PC-3 (cell line): ENCODE measurements around the gene SLC17A7. TPM values are rescaled to one million over a fixed set of nuclear protein-coding genes. Genes with fewer than 3 reads are reported as not detected.

Experiments
- ATAC-seq: fragments of 200-7000 bp; cut with Tn5 transposase; 2 replicates; pipeline ENCODE4 v1.9.1; 2020; ENCODE audit warnings: mild to moderate bottlenecking, moderate library complexity
- BruUV-seq: library from RNA; stranded (reverse); fragments of 400-500 nt; replicated peaks from 2 replicates; lab custom pipeline; 2021; lab: Mats Ljungman, UMichigan
- CTCF ChIA-PET: fragments of 300-600 bp; sonication (Branson Sonifier 250); formaldehyde crosslinking; loops from one replicate; lab custom pipeline; 2022; ENCODE audit warnings: antibody characterized with exemption; lab: Charles Lee
- POLR2A ChIA-PET: fragments of 300-600 bp; sonication (Branson Sonifier 250); formaldehyde crosslinking; loops from one replicate; lab custom pipeline; 2022; ENCODE audit warnings: antibody characterized with exemption; ENCODE audit not compliant: unreplicated experiment; lab: Charles Lee
- DNase-seq: peaks from one replicate; pipeline ENCODE4 v3.0.0-alpha.2; 2015
- H2AFZ ChIP-seq: fragments of 300-600 bp; sonication (generic); 2 replicates; pipeline ENCODE4 v1.6.0; 2016; ENCODE audit warnings: antibody characterized with exemption, low read length
- H3F3A ChIP-seq: fragments of 300-600 bp; sonication (generic); one replicate; pipeline ENCODE4 v1.6.0; 2017; ENCODE audit warnings: antibody characterized with exemption, low read length, control low read depth, mild to moderate bottlenecking; ENCODE audit not compliant: unreplicated experiment
- H3K27ac ChIP-seq: fragments of 300-600 bp; sonication (generic); 2 replicates; pipeline ENCODE4 v1.5.1; 2016; ENCODE audit warnings: mild to moderate bottlenecking, low read length
- H3K27me3 ChIP-seq: fragments of 300-600 bp; sonication (generic); 2 replicates; pipeline ENCODE4 v1.6.1; 2016; ENCODE audit warnings: low read length, mixed read lengths
- H3K36me3 ChIP-seq: fragments of 300-600 bp; sonication (generic); 2 replicates; pipeline ENCODE4 v1.6.1; 2016; ENCODE audit warnings: low read depth, mixed run types, low read length, mixed read lengths
- H3K4me1 ChIP-seq: fragments of 300-600 bp; sonication (generic); 2 replicates; pipeline ENCODE4 v1.5.1; 2016; ENCODE audit warnings: low read length; ENCODE audit not compliant: insufficient read depth
- H3K4me2 ChIP-seq: fragments of 300-600 bp; sonication (generic); 2 replicates; pipeline ENCODE4 v1.6.0; 2016; ENCODE audit warnings: low read length
- H3K4me3 ChIP-seq: fragments of 300-600 bp; sonication (generic); 2 replicates; pipeline ENCODE4 v1.5.1; 2016; ENCODE audit warnings: mild to moderate bottlenecking, low read length, mixed read lengths
- H3K79me2 ChIP-seq: fragments of 300-600 bp; sonication (generic); 2 replicates; pipeline ENCODE4 v1.6.1; 2017; ENCODE audit warnings: low read length, mixed read lengths
- H3K9ac ChIP-seq: fragments of 300-600 bp; sonication (generic); 2 replicates; pipeline ENCODE4 v1.6.0; 2016; ENCODE audit warnings: mild to moderate bottlenecking, low read length
- H3K9me2 ChIP-seq: fragments of 300-600 bp; sonication (generic); replicated peaks from 2 replicates; pipeline ENCODE4 v1.6.1; 2016; ENCODE audit warnings: mixed run types, low read length, mixed read lengths
- H3K9me3 ChIP-seq: fragments of 300-600 bp; sonication (generic); 2 replicates; pipeline ENCODE4 v1.6.1; 2016; ENCODE audit warnings: low read length, mixed read lengths
- H4K20me1 ChIP-seq: fragments of 300-600 bp; sonication (generic); 2 replicates; pipeline ENCODE4 v1.6.1; 2016; ENCODE audit warnings: low read length, mixed read lengths
- EZH2 ChIP-seq: fragments of 300-600 bp; sonication (generic); IDR thresholded peaks from one replicate; pipeline ENCODE4 v1.6.1; 2017; ENCODE audit warnings: antibody characterized with exemption, mild to moderate bottlenecking, low read length; ENCODE audit not compliant: unreplicated experiment
- EZH2phosphoT487 ChIP-seq: fragments of 300-600 bp; sonication (generic); IDR thresholded peaks from 2 replicates; pipeline ENCODE4 v1.6.1; 2018; ENCODE audit warnings: mild to moderate bottlenecking, antibody characterized with exemption, low read length, borderline replicate concordance
- intact Hi-C: fragments of 100-400 bp; cut with micrococcal nuclease; formaldehyde crosslinking; loops from 2 replicates; pipeline ENCODE4 v1.9.0; 2023
- total RNA-seq: library from RNA; depleted of rRNA; stranded (reverse); fragments of >200 nt; gene quantifications from 2 replicates; pipeline ENCODE4 v1.2.3, GENCODE V29; 2014
- TF ChIP-seq, protein P1 (sequence below): fragments of 300-600 bp; sonication (generic); conservative IDR thresholded peaks from 2 replicates; pipeline ENCODE4 v1.5.1; 2017; ENCODE audit warnings: antibody characterized with exemption, low read depth, mild to moderate bottlenecking, low read length

Gene SLC17A7
- total RNA-seq, 1 experiment from 2014 or later = 0.11 TPM

DNA sequence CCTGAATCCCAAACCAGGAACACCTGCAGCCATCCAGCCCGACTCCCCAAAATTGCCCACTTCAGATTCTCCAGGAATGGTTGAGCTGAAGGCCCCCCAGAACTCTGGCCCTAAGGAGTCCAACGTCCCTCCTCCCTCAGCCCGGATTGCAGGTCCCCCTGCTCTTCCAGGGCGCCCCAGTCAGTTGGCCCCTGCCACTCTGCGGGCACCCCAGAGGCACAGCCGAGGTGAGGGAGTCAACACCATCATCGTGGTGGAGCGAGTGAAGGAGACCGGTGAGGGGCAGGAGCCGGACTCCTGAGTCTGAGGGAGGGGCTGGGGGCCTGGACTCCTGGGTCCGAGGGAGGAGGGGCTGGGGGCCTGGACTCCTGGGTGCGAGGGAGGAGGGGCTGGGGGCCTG, 14.0 kb downstream of the SLC17A7 start:
- POLR2A ChIA-PET = no interaction called here
- H3K4me1 ChIP-seq = 0 out of 2 replicates have a peak, but pooled peaks cover 8% of the 10 kb centered on the region
- peaks cover 65% of the 10 kb centered on the region for H3K27me3 ChIP-seq
- no peak overlapping the region for H3K27ac ChIP-seq
- CTCF ChIA-PET = no interaction called here
- TF ChIP-seq, protein P1, sequence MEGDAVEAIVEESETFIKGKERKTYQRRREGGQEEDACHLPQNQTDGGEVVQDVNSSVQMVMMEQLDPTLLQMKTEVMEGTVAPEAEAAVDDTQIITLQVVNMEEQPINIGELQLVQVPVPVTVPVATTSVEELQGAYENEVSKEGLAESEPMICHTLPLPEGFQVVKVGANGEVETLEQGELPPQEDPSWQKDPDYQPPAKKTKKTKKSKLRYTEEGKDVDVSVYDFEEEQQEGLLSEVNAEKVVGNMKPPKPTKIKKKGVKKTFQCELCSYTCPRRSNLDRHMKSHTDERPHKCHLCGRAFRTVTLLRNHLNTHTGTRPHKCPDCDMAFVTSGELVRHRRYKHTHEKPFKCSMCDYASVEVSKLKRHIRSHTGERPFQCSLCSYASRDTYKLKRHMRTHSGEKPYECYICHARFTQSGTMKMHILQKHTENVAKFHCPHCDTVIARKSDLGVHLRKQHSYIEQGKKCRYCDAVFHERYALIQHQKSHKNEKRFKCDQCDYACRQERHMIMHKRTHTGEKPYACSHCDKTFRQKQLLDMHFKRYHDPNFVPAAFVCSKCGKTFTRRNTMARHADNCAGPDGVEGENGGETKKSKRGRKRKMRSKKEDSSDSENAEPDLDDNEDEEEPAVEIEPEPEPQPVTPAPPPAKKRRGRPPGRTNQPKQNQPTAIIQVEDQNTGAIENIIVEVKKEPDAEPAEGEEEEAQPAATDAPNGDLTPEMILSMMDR = no peak
- TF ChIP-seq EZH2phosphoT487 (no peak), EZH2 (no peak)
- H3K4me3 ChIP-seq = no peak overlapping the region
- intact Hi-C loops = no loop called here
- no peak for DNase-seq
- H3K9me3 ChIP-seq = no peaks in the 10 kb centered on the region
- ATAC-seq = no peak
- H3K9me2 ChIP-seq = no peaks in the 10 kb centered on the region
- H3K9ac ChIP-seq = no peak overlapping the region
- H3K79me2 ChIP-seq = no peaks in the 10 kb centered on the region
- H3F3A ChIP-seq = no peaks in the 10 kb centered on the region
- H3K4me2 ChIP-seq = 0 out of 2 replicates have a peak overlapping the region, but pooled peaks have one; percentile 87
- no peaks in the 10 kb centered on the region for H4K20me1 ChIP-seq
- no peak overlapping the region for H2AFZ ChIP-seq
- BruUV-seq = no TSS peak
- no peaks in the 10 kb centered on the region for H3K36me3 ChIP-seq

DNA sequence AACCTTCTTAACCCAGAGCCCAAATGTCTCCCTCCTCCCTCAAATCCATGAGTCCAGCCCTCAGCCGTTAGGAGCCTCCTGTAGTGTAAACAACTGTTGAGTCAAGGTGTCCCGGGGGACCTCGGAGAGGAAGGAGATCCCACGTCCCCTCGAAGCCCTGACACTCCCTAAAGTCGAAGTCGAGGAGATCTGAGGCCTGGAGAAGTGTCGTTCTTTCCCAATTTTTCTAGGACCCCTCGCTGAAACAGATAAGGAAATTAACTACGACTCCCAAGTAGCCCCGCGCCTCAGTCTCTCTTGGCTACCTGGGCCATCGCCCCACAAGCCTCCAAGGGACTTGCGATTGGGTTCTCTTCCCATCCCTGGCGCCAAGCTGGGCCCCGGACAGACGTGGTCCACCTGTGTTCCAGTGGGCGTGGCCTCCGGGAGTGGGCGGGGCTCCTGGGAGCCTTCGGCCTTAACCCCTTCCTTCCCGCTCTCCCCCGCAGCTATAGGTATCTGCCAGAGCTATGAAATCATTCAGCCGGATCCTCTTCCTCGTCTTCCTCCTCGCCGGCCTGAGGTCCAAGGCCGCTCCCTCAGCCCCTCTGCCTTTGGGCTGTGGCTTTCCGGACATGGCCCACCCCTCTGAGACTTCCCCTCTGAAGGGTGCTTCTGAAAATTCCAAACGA, 15.3 kb downstream of the SLC17A7 start:
- Histone ChIP-seq H2AFZ (no peak overlapping the region), H3K9me2 (no peaks in the 10 kb centered on the region), H3K9ac (no peak overlapping the region), H4K20me1 (no peaks in the 10 kb centered on the region), H3K79me2 (no peaks in the 10 kb centered on the region), H3K27me3 (peaks cover 77% of the 10 kb centered on the region), H3K4me3 (no peak overlapping the region), H3K9me3 (no peaks in the 10 kb centered on the region), H3F3A (no peaks in the 10 kb centered on the region), H3K4me2 (no peak overlapping the region), H3K27ac (no peak overlapping the region), H3K4me1 (0 out of 2 replicates have a peak, but pooled peaks cover 8% of the 10 kb centered on the region), H3K36me3 (no peaks in the 10 kb centered on the region)
- DNase-seq (peak; percentile 37), ATAC-seq (no peak)
- POLR2A ChIA-PET = no interaction called here
- TF ChIP-seq, protein P1 = no peak
- TF ChIP-seq EZH2phosphoT487 = no peak
- no peak for TF ChIP-seq EZH2
- CTCF ChIA-PET = no interaction called here
- no TSS peak for BruUV-seq
- intact Hi-C loops = no loop called here

DNA sequence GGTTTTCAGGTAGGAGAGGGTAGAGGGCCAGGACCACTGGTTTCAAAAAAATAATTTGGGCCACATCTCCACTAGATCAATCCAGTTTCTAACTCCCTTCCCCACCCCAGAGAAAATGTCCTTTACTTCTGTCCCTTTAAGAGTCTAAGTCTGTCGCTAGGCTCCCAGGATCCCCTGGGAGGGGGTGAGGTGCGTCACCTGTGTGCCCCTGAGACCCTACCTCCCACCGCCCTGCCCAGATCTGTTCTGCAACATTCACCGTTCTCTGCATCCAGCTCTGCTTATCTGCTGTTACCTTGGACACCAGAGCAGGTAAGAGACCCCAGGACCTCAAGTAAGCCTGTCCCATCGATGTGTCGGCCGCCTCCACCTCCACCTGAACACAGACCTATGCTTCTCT, 16.1 kb downstream of the SLC17A7 start, which contains the start of gene GFY:
Gene GFY, plus strand, starts transcription at position 211 of the 400 bp plus-strand sequence. CDS start 1,043 bp downstream, outside the sequence.
- no peaks in the 10 kb centered on the region for H3F3A ChIP-seq
- H3K9ac ChIP-seq = no peak within 1 kb of the TSS
- H3K79me2 ChIP-seq = no peaks in the 10 kb centered on the region
- H3K9me3 ChIP-seq = no peaks in the 10 kb centered on the region
- POLR2A ChIA-PET = no interaction called here
- BruUV-seq = no TSS peak
- no peaks in the 10 kb centered on the region for H3K9me2 ChIP-seq
- H3K27me3 ChIP-seq = peaks cover 86% of the 10 kb centered on the region
- 0 out of 2 replicates have a peak, but pooled peaks cover 8% of the 10 kb centered on the region for H3K4me1 ChIP-seq
- ATAC-seq = no peak
- H3K4me2 ChIP-seq = no peak within 1 kb of the TSS
- no peak for DNase-seq
- intact Hi-C loops = no loop called here
- H2AFZ ChIP-seq = no peak within 1 kb of the TSS
- H4K20me1 ChIP-seq = no peaks in the 10 kb centered on the region
- CTCF ChIA-PET = interaction anchor here (0.6 kb wide), 1 partner anchor 57 kb away, joined by 3 read pairs; no protein-coding TSS in a partner anchor
- H3K36me3 ChIP-seq = no peaks in the 10 kb centered on the region
- TF ChIP-seq EZH2 (no peak), EZH2phosphoT487 (no peak)
- TF ChIP-seq, protein P1 = no peak
- no peak within 1 kb of the TSS for H3K27ac ChIP-seq
- no peak within 1 kb of the TSS for H3K4me3 ChIP-seq
